Kidney glomerular epithelial cell (primary cell): Measurements from ENCODE around the gene EPHA6.

Experiments used
- DNase-seq: peaks from one replicate; lab custom pipeline; 2025; lab: John Stamatoyannopoulos, UW

EPHA6 gene

DNA sequence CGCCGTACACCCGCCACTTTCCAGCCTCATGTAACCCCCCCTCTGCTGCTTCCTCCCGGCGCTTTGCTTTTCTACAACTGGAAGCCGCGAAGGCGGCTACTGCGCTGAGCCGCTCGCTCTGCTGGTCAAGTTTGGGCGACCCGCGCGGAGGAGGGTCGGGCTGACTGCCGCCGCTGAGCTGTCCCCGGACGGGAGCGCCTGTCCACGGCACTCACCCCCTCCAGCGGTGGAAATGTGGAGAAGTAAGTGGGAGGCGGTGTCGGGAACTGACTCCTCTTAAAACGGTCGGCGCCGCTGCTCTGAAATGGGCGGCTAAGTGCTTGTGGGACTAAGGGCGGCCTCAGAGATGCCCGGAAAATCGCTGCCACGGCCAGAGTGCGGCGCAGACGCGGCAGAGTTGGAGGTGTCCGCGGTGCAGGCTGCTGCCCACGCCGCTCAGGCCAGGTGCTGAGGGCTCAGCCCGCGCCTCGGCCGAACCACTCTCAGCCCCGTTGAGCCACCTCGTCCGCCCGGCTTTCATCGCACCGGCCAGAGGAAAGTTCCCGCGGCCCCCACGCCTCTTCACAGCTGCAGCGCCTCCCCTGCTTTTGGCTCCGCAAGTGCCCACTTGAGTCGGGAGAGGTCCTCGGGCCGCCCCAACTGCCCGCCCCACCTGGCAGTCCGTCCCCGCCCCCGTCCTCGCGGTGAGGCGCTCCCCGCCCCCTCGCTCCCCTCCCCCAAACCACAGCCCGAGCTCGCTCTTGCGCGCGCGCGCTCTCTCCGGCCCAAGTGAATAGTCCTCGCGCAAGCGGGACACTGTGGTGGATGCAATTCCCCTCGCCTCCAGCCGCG, at the start of gene EPHA6:
Gene EPHA6 (plus strand): TSS at position 775 of the 831 bp plus-strand sequence.
- DNase-seq, result peak; percentile 34

- DNase-seq, result no peak
These were observed 37.6 kb upstream of the EPHA6 start for GRCh38 chr3:96776818-96777217.

GRCh38 chr3:96779810-96780209, 34.6 kb upstream of the EPHA6 start:
- no peak for DNase-seq

- no peak for DNase-seq
These were observed 18.3 kb upstream of the EPHA6 start for GRCh38 chr3:96796101-96796500.

- no peak for DNase-seq
These were observed 10.5 kb upstream of the EPHA6 start for GRCh38 chr3:96803870-96804269.

DNA sequence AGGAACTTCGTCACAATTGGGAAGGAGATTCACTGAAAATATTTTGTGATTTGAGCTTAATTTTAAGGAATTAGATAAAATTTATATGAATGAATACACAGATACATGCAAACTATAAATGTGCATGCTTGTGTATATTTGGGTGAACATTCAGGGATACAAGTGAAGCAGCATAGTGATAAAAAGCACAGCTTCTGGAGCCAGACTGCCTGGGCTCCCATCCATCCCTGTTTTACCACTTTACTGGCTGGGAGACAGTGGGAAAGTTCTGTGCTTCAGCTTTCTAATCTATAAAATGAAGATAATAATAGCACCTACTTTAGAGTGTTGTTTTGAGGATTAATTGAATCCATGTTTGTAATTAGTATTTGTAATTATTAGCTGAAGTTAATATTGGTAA, 8.1 kb upstream of the EPHA6 start:
- DNase-seq, result no peak

- peak; percentile 58 for DNase-seq
These were observed 1.1 kb upstream of the EPHA6 start for GRCh38 chr3:96813134-96813819.

GRCh38 chr3:96814651-96815567, 515 bp downstream of the EPHA6 start:
- DNase-seq, result no peak

- peak; percentile 66 for DNase-seq
These were observed 16.8 kb downstream of the EPHA6 start for GRCh38 chr3:96831175-96831574.

DNA sequence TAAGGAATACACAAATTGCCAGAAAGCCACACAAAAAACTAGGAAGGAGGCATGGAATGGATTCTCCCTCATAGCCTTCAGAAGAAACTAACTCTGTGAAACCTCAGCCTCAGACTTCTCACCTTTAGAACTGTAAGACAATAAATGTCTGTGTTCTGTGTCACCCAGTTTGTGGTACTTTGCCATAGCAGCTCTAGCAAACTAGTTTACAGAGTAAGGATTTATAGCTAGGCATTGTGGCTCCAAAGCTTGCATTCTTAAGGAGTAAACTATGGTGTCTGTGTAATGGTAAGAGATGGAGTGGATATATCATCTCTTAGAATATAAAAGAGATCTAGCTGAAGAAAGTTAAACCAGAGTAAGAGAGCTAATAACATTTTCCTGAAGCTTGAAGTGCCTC, 18.9 kb downstream of the EPHA6 start:
- DNase-seq, result no peak

- DNase-seq, result no peak
These were observed 21.9 kb downstream of the EPHA6 start for GRCh38 chr3:96836153-96836915.

- no peak for DNase-seq
These were observed 29.3 kb downstream of the EPHA6 start for GRCh38 chr3:96843505-96844203.

DNA sequence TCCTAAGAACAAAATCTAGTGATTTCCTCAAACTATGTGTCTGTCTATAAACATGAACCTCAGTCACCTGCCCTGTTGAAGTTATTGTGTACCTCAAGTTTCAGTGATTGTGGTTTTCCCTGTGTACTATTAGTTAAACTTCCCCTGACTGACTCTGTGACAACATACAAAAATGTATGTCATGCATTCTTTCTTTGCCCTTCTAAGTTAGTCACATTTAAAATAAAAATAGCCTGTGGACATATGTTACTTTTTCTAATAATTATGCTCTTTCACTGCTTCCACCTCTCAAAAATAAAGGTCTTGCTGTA, 29.8 kb downstream of the EPHA6 start:
- DNase-seq, result no peak

GRCh38 chr3:96852849-96853248, 38.5 kb downstream of the EPHA6 start:
- DNase-seq, result no peak

DNA sequence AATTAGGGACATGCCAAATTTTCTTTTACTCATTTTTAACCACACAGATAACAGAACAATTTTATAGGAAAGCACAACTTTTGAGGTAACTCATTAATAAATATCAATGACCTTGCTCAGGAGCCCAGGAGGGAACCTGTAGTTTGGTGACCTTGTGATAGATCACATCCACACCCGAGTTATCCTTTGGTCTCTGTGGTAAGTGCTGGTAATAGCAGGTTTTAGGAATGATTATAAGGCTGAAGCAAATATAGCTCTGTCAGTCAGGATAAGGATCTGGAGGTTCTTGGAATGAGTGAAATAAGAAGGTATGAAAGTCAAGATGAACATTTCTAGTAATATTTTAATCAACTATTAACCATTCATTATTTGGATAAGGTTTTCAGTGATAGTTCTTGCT, 46.5 kb downstream of the EPHA6 start:
- no peak for DNase-seq

DNA sequence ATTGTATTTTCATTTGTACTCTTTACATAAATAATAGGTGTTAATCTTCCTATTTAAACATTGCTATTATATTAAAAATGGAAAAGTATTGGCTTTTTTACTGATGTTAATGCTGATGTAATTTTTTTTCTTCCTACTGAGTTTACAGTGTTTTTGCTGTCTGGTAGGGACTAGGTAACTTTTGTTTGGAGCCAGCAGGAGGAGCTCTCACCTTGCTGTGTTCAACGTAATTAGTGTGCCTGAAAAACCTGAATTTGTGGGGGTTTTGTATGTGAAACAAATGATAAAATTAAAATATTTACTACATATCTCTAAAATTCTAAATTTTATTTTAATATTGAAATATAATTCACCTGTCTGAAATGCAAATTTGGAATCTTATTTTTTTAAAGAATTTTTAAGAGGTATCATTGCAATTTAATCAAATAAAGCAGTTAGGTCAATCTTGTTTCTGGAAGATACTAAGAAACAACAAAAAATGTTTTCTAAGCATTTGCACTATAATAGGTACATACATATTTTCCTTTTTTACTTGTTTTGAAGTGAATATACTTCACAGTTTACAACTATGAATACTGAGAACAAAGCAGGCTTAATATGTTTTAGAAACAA, 48.8 kb downstream of the EPHA6 start:
- DNase-seq, result peak; percentile 63

DNA sequence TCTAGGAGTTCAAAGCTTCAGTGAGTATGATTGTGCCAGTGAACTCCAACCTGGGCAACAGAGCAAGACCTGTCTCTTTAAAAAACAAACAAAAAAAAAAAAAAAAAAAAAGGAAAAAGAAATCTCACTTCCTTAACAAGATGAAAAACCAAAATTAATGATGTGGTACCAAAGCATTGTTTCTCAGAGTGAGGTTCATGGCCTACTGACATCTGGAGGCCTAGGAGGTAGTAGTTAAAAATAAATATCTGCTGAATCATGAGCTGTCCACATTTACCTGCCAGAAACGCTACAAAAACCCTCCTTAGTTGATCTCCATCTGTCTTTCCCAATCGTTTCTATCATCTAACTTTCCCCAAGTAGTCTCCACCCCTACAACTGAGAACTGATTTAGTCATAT, 51.2 kb downstream of the EPHA6 start:
- no peak for DNase-seq

DNA sequence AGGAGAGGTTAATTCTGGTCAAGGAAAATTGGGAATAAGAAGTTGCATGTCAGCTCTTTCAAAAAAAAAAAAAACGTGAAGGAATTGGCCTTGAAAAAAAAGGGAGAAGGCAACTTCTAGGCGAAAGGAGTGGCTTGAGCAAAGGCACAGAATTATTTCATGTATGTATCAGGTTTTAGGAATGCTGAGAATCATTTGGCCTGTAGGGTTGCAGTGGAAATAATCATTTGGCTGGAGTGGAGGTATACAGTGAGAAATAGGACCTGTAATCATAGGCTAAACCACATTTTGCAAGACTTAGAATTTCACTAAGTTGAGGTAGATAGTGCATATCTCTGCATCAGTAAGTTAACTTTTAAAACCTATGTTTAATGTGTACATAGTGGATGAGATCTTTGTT, 54.9 kb downstream of the EPHA6 start:
- DNase-seq, result no peak

DNA sequence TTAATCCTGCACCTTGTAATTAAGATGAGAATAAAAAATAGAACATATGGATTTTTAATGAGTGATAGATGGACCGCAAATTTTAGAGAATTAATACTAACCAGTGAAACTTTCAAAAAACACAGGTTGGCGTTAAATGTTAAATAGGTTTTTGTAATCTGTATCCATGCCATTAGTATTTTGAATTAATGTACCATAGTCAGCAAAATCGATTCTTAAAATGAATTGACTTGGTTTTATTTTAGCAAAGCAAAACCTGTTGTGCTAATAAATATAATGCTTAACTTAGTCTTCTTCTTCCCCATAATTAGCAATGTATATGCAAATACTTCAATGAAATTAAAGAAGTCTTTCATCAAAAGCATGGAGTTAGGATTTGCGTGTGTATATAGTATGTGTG, 63.1 kb downstream of the EPHA6 start:
- DNase-seq, result no peak

- no peak for DNase-seq
These were observed 85.6 kb downstream of the EPHA6 start for GRCh38 chr3:96900031-96900430.

DNA sequence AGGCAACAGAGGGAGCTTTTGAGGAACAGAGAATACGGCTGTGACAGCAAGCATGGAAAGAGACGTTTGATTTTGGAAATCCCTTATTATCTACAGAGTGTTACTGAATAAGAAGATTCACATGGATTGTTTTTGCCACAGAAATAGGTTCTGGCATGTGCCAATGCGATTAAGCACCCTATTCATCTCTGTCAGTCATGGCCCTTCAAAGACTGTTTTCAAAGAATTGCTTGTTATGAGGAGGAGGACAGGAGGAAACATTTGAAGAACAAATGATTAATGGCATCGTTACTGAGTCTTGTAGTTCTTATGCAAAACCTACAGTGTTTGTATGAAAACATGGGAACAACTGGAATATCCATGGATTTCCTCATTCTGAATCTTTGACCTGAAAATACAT, 86.2 kb downstream of the EPHA6 start:
- DNase-seq, result no peak
